Neural cell (in vitro differentiated cells): ENCODE measurements around the gene MCFD2. TPM values are rescaled to one million over a fixed set of nuclear protein-coding genes. Genes with fewer than 3 reads are reported as not detected.

Experiments
- H2AFZ ChIP-seq: fragments of 200-600, 300-800 bp; sonication (generic), shearing (Covaris generic); 2 replicates; pipeline ENCODE4 v1.6.0; 2014; ENCODE audit warnings: low read depth, mild to moderate bottlenecking, antibody characterized with exemption, low read length, moderate library complexity
- H3F3A ChIP-seq: fragments of 200-600 bp; shearing (Covaris generic); 2 replicates; pipeline ENCODE4 v1.6.1; 2016; ENCODE audit warnings: mild to moderate bottlenecking, moderate library complexity, mixed read lengths, antibody characterized with exemption, low read length; ENCODE audit not compliant: insufficient read depth, poor library complexity, severe bottlenecking
- H3K27ac ChIP-seq: fragments of 200-600, 300-800 bp; sonication (generic), shearing (Covaris generic); 2 replicates; pipeline ENCODE4 v1.5.1; 2014; ENCODE audit warnings: mild to moderate bottlenecking, low read length, moderate library complexity
- H3K27me3 ChIP-seq: fragments of 300-800, 200-600 bp; sonication (generic), shearing (Covaris generic); 2 replicates; pipeline ENCODE4 v1.6.0; 2014; ENCODE audit warnings: mild to moderate bottlenecking, low read depth, low read length, moderate library complexity; ENCODE audit not compliant: insufficient read depth
- H3K36me3 ChIP-seq: fragments of 300-800, 200-600 bp; sonication (generic), shearing (Covaris generic); 2 replicates; pipeline ENCODE4 v1.5.1; 2014; ENCODE audit warnings: mild to moderate bottlenecking, antibody characterized with exemption, low read length, moderate library complexity; ENCODE audit not compliant: insufficient read depth
- H3K4me2 ChIP-seq: fragments of 300-800, 200-600 bp; sonication (generic), shearing (Covaris generic); 2 replicates; pipeline ENCODE4 v1.6.0; 2014; ENCODE audit warnings: mild to moderate bottlenecking, low read length
- H3K4me3 ChIP-seq: fragments of 300-800, 200-600 bp; sonication (generic), shearing (Covaris generic); 2 replicates; pipeline ENCODE4 v1.5.1; 2014; ENCODE audit warnings: mild to moderate bottlenecking, low read length, moderate library complexity
- H3K79me2 ChIP-seq: fragments of 200-600 bp; shearing (Covaris generic); replicated peaks from 2 replicates; pipeline ENCODE4 v1.6.0; 2014; ENCODE audit warnings: mild to moderate bottlenecking, low read length, moderate library complexity; ENCODE audit not compliant: insufficient read depth
- H3K9ac ChIP-seq: fragments of 300-800, 200-600 bp; sonication (generic), shearing (Covaris generic); 2 replicates; pipeline ENCODE4 v1.6.1; 2016; ENCODE audit warnings: mild to moderate bottlenecking, low read length, mixed read lengths
- H3K9me2 ChIP-seq: fragments of 200-600 bp; shearing (Covaris generic); 2 replicates; pipeline ENCODE4 v1.6.1; 2016; ENCODE audit warnings: mild to moderate bottlenecking, low read length, mixed read lengths; ENCODE audit not compliant: insufficient read depth
- H3K9me3 ChIP-seq: fragments of 200-600, 300-800 bp; sonication (generic), shearing (Covaris generic); 2 replicates; pipeline ENCODE4 v1.6.1; 2016; ENCODE audit warnings: mild to moderate bottlenecking, mixed run types, low read length, moderate library complexity, mixed read lengths
- H4K20me1 ChIP-seq: fragments of 200-600 bp; shearing (Covaris generic); 2 replicates; pipeline ENCODE4 v1.6.1; 2016; ENCODE audit warnings: mild to moderate bottlenecking, mixed run types; ENCODE audit not compliant: insufficient read depth
- EP300 ChIP-seq: fragments of 450-650 bp; conservative IDR thresholded peaks from 2 replicates; pipeline ENCODE4 v1.6.1; 2014; ENCODE audit warnings: antibody characterized with exemption, mild to moderate bottlenecking, moderate library complexity; ENCODE audit not compliant: poor library complexity, severe bottlenecking
- EZH2 ChIP-seq: fragments of 200-600, 300-800 bp; shearing (Covaris generic), sonication (generic); IDR thresholded peaks from 2 replicates; pipeline ENCODE4 v1.6.1; 2014; ENCODE audit warnings: antibody characterized with exemption, low read length, borderline replicate concordance, mild to moderate bottlenecking; ENCODE audit not compliant: insufficient read depth, poor library complexity, severe bottlenecking
- MXI1 ChIP-seq: fragments of 450-650 bp; conservative IDR thresholded peaks from 2 replicates; pipeline ENCODE4 v1.6.1; 2014; ENCODE audit warnings: antibody characterized with exemption, mild to moderate bottlenecking; ENCODE audit not compliant: poor library complexity, severe bottlenecking
- POLR2AphosphoS5 ChIP-seq: IDR thresholded peaks from 2 replicates; pipeline ENCODE4 v1.6.1; 2012
- RAD21 ChIP-seq: fragments of 450-650 bp; conservative IDR thresholded peaks from 2 replicates; pipeline ENCODE4 v1.6.1; 2014; ENCODE audit warnings: antibody characterized with exemption, mild to moderate bottlenecking, moderate library complexity
- SMC3 ChIP-seq: fragments of 450-650 bp; conservative IDR thresholded peaks from 2 replicates; pipeline ENCODE4 v1.6.1; 2014; ENCODE audit warnings: antibody characterized with exemption, mild to moderate bottlenecking, moderate library complexity; ENCODE audit not compliant: poor library complexity
- TAF1 ChIP-seq: IDR thresholded peaks from 2 replicates; pipeline ENCODE4 v1.6.1; 2012; ENCODE audit warnings: low read depth
- polyA plus RNA-seq: library from polyadenylated mRNA; depleted of rRNA; stranded (reverse); fragments of >200 nt; gene quantifications from 2 replicates; pipeline ENCODE4 v1.2.3, GENCODE V29; 2014
- TF ChIP-seq, protein P1 (sequence below): fragments of 450-650 bp; IDR thresholded peaks from 2 replicates; pipeline ENCODE4 v1.5.1; 2014; ENCODE audit warnings: antibody characterized with exemption, mild to moderate bottlenecking, moderate library complexity; ENCODE audit not compliant: poor library complexity, severe bottlenecking
- TF ChIP-seq, protein P2 (sequence below): IDR thresholded peaks from 2 replicates; pipeline ENCODE4 v1.6.1; 2012; ENCODE audit warnings: borderline replicate concordance

The MCFD2 gene
- polyA plus RNA-seq, 1 donor from 2014 or later = 78.8 TPM

DNA sequence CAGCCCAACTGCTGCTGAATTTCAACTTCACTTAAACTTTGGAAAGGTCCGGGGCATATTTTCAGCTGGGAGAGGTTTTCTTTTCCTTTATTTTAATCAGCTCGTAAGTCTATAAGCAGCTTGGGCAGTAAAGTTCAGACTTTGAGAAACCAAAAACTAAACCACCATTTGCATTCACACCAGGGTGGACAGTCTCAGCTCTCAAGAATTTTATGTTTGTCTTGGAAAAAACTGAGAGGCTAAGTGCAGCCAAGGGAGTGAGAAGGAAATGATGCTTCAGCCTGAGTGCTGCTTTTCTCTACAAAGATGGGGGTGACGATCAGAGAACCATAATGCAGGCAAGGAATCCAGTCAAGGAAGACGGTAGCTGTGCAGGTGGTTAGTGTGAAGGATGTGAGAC lies 30.2 kb downstream of the MCFD2 start (continued):
- TF ChIP-seq SMC3 (no peak), MXI1 (no peak), POLR2AphosphoS5 (no peak)

DNA sequence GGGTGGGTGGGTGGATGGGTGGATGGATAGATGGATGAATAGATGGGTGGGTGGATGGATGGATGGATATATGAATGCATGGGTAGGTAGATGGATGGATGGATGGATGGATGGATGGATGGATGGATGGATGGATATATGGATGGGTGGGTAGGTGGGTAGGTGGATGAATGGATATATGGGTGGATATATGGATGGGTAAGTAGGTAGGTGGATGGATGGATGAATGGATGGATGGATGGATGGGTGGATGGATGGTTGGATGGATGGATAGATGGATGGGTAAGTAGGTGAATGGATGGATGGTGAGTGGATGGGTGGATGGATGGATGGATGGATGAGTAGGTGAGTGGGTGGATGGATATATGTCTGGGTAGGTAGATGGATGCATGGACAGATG lies 36.1 kb downstream of the MCFD2 start:
- no peak overlapping the region for H3K27ac ChIP-seq
- H3K27me3 ChIP-seq = no peaks in the 10 kb centered on the region
- no peak overlapping the region for H3K4me3 ChIP-seq
- no peaks in the 10 kb centered on the region for H3K9me2 ChIP-seq
- no peaks in the 10 kb centered on the region for H3K36me3 ChIP-seq
- H3F3A ChIP-seq = no peaks in the 10 kb centered on the region
- H3K9ac ChIP-seq = no peak overlapping the region
- no peaks in the 10 kb centered on the region for H4K20me1 ChIP-seq
- TF ChIP-seq MXI1 (no peak), TAF1 (no peak), RAD21 (no peak)
- no peaks in the 10 kb centered on the region for H3K9me3 ChIP-seq
- no peaks in the 10 kb centered on the region for H3K79me2 ChIP-seq
- no peak overlapping the region for H2AFZ ChIP-seq
- H3K4me2 ChIP-seq = no peak overlapping the region

DNA sequence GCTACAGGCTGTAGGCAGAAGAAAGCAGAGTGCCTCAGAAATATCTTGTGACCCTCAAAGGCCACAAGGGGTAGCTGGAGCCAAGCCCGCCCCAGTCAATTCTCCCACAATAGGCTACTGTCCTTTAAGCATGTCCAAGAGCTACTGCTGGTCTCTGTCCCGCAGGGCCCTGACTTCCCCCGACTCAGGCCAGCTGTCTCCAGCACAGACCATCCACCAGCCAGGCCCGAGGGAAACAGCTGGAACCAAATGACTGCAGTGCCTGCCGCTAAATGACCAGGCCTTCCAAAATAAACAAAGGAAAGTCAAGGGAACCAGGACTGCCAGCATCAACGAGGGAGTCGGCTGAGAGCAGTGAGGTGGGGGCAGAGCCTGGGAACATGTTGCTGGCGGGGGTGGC lies 36.7 kb downstream of the MCFD2 start:
- no peaks in the 10 kb centered on the region for H4K20me1 ChIP-seq
- H3K79me2 ChIP-seq = no peaks in the 10 kb centered on the region
- no peak overlapping the region for H3K4me2 ChIP-seq
- no peak overlapping the region for H3K4me3 ChIP-seq
- no peaks in the 10 kb centered on the region for H3K27me3 ChIP-seq
- H3K36me3 ChIP-seq = no peaks in the 10 kb centered on the region
- TF ChIP-seq MXI1 (no peak), RAD21 (no peak), EZH2 (no peak), POLR2AphosphoS5 (no peak), EP300 (no peak), TAF1 (no peak), SMC3 (no peak)
- TF ChIP-seq, protein P1, sequence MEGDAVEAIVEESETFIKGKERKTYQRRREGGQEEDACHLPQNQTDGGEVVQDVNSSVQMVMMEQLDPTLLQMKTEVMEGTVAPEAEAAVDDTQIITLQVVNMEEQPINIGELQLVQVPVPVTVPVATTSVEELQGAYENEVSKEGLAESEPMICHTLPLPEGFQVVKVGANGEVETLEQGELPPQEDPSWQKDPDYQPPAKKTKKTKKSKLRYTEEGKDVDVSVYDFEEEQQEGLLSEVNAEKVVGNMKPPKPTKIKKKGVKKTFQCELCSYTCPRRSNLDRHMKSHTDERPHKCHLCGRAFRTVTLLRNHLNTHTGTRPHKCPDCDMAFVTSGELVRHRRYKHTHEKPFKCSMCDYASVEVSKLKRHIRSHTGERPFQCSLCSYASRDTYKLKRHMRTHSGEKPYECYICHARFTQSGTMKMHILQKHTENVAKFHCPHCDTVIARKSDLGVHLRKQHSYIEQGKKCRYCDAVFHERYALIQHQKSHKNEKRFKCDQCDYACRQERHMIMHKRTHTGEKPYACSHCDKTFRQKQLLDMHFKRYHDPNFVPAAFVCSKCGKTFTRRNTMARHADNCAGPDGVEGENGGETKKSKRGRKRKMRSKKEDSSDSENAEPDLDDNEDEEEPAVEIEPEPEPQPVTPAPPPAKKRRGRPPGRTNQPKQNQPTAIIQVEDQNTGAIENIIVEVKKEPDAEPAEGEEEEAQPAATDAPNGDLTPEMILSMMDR = no peak
- TF ChIP-seq, protein P2, sequence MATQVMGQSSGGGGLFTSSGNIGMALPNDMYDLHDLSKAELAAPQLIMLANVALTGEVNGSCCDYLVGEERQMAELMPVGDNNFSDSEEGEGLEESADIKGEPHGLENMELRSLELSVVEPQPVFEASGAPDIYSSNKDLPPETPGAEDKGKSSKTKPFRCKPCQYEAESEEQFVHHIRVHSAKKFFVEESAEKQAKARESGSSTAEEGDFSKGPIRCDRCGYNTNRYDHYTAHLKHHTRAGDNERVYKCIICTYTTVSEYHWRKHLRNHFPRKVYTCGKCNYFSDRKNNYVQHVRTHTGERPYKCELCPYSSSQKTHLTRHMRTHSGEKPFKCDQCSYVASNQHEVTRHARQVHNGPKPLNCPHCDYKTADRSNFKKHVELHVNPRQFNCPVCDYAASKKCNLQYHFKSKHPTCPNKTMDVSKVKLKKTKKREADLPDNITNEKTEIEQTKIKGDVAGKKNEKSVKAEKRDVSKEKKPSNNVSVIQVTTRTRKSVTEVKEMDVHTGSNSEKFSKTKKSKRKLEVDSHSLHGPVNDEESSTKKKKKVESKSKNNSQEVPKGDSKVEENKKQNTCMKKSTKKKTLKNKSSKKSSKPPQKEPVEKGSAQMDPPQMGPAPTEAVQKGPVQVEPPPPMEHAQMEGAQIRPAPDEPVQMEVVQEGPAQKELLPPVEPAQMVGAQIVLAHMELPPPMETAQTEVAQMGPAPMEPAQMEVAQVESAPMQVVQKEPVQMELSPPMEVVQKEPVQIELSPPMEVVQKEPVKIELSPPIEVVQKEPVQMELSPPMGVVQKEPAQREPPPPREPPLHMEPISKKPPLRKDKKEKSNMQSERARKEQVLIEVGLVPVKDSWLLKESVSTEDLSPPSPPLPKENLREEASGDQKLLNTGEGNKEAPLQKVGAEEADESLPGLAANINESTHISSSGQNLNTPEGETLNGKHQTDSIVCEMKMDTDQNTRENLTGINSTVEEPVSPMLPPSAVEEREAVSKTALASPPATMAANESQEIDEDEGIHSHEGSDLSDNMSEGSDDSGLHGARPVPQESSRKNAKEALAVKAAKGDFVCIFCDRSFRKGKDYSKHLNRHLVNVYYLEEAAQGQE = no peak
- no peaks in the 10 kb centered on the region for H3K9me3 ChIP-seq
- no peaks in the 10 kb centered on the region for H3F3A ChIP-seq
- H3K9me2 ChIP-seq = no peaks in the 10 kb centered on the region
- H3K9ac ChIP-seq = no peak overlapping the region
- H3K27ac ChIP-seq = no peak overlapping the region
- H2AFZ ChIP-seq = no peak overlapping the region
